ENCODE measurements around the gene ANKS3.

Gene ANKS3

GRCh38 chr16:4685292-4685691 is 48.8 kb downstream of the ANKS3 start:
- Histone ChIP-seq H3K4me3 (ENCODE audit: low read length) (no peak overlapping the region), H3K27me3 (ENCODE audit: low read depth, low read length) (no peaks in the 10 kb centered on the region), H3K79me2 (ENCODE audit: low read length) (no peaks in the 10 kb centered on the region), H4K20me1 (ENCODE audit: insufficient read depth, low read length) (no peaks in the 10 kb centered on the region), H3K4me2 (ENCODE audit: low read length) (no peak overlapping the region), H3K36me3 (replicated peaks; ENCODE audit: low read depth, low read length) (peaks cover 4% of the 10 kb centered on the region), H3K27ac (ENCODE audit: low read length) (no peak overlapping the region), H2AFZ (ENCODE audit: low read depth, low read length) (no peak overlapping the region), H3K9ac (ENCODE audit: low read length) (no peak overlapping the region), H3K9me3 (ENCODE audit: insufficient read depth, low read length) (no peaks in the 10 kb centered on the region), H3K4me1 (ENCODE audit: low read length) (no peaks in the 10 kb centered on the region)
- TF ChIP-seq, protein P1, sequence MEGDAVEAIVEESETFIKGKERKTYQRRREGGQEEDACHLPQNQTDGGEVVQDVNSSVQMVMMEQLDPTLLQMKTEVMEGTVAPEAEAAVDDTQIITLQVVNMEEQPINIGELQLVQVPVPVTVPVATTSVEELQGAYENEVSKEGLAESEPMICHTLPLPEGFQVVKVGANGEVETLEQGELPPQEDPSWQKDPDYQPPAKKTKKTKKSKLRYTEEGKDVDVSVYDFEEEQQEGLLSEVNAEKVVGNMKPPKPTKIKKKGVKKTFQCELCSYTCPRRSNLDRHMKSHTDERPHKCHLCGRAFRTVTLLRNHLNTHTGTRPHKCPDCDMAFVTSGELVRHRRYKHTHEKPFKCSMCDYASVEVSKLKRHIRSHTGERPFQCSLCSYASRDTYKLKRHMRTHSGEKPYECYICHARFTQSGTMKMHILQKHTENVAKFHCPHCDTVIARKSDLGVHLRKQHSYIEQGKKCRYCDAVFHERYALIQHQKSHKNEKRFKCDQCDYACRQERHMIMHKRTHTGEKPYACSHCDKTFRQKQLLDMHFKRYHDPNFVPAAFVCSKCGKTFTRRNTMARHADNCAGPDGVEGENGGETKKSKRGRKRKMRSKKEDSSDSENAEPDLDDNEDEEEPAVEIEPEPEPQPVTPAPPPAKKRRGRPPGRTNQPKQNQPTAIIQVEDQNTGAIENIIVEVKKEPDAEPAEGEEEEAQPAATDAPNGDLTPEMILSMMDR (IDR thresholded peaks at IDR 0.05; ENCODE audit: low read depth, low read length), result no peak
- TF ChIP-seq EZH2phosphoT487 (IDR thresholded peaks at IDR 0.05; ENCODE audit: low read depth), result no peak

DNA sequence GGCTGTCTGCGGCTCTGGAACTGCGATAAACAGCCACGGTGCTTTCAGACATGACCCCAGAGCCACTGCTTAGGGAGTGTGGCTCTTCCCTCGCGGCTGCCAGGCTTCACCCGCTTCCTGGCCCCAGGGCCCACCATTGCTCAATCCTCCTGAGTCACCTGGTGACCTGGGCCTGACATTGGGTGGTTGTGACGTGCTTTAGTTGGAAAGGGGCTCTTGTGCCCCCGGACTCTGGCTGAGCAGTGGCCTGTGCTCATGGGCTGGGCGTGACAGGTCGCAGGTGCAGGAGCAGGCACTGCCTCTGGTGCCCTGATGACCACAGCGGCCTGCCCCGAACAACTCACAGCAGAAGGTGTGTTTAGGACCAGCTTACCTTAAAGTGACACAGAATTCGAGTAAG is 49.3 kb downstream of the ANKS3 start:
- H3K9ac ChIP-seq (ENCODE audit: low read length), result no peak overlapping the region
- H3K27ac ChIP-seq (ENCODE audit: low read length), result no peak overlapping the region

GRCh38 chr16:4684058-4684715 is 49.9 kb downstream of the ANKS3 start:
- no peaks in the 10 kb centered on the region for H4K20me1 ChIP-seq (ENCODE audit: insufficient read depth, low read length)
- no peak overlapping the region for H3K27ac ChIP-seq (ENCODE audit: low read length)
- no peaks in the 10 kb centered on the region for H3K79me2 ChIP-seq (ENCODE audit: low read length)
- H3K4me1 ChIP-seq (ENCODE audit: low read length), result no peaks in the 10 kb centered on the region
- H3K36me3 ChIP-seq (replicated peaks; ENCODE audit: low read depth, low read length), result peaks cover 4% of the 10 kb centered on the region
- no peaks in the 10 kb centered on the region for H3K27me3 ChIP-seq (ENCODE audit: low read depth, low read length)
- H3K9ac ChIP-seq (ENCODE audit: low read length), result no peak overlapping the region
- no peak overlapping the region for H2AFZ ChIP-seq (ENCODE audit: low read depth, low read length)
- no peaks in the 10 kb centered on the region for H3K9me3 ChIP-seq (ENCODE audit: insufficient read depth, low read length)
- no peak for TF ChIP-seq EZH2phosphoT487 (IDR thresholded peaks at IDR 0.05; ENCODE audit: low read depth)
- TF ChIP-seq, protein P1 (IDR thresholded peaks at IDR 0.05; ENCODE audit: low read depth, low read length), result no peak
- no peak overlapping the region for H3K4me3 ChIP-seq (ENCODE audit: low read length)
- no peak overlapping the region for H3K4me2 ChIP-seq (ENCODE audit: low read length)

More for the DNA sequence above, 49.3 kb downstream of the ANKS3 start:
- H3K4me1 ChIP-seq (ENCODE audit: low read length), result no peaks in the 10 kb centered on the region
- H3K9me3 ChIP-seq (ENCODE audit: insufficient read depth, low read length), result no peaks in the 10 kb centered on the region
- H3K4me3 ChIP-seq (ENCODE audit: low read length), result no peak overlapping the region
- H4K20me1 ChIP-seq (ENCODE audit: insufficient read depth, low read length), result no peaks in the 10 kb centered on the region
- H3K27me3 ChIP-seq (ENCODE audit: low read depth, low read length), result no peaks in the 10 kb centered on the region
- no peaks in the 10 kb centered on the region for H3K79me2 ChIP-seq (ENCODE audit: low read length)
- peaks cover 4% of the 10 kb centered on the region for H3K36me3 ChIP-seq (replicated peaks; ENCODE audit: low read depth, low read length)
- no peak overlapping the region for H2AFZ ChIP-seq (ENCODE audit: low read depth, low read length)
- TF ChIP-seq, protein P1 (IDR thresholded peaks at IDR 0.05; ENCODE audit: low read depth, low read length), result no peak
- no peak for TF ChIP-seq EZH2phosphoT487 (IDR thresholded peaks at IDR 0.05; ENCODE audit: low read depth)
- H3K4me2 ChIP-seq (ENCODE audit: low read length), result no peak overlapping the region

DNA sequence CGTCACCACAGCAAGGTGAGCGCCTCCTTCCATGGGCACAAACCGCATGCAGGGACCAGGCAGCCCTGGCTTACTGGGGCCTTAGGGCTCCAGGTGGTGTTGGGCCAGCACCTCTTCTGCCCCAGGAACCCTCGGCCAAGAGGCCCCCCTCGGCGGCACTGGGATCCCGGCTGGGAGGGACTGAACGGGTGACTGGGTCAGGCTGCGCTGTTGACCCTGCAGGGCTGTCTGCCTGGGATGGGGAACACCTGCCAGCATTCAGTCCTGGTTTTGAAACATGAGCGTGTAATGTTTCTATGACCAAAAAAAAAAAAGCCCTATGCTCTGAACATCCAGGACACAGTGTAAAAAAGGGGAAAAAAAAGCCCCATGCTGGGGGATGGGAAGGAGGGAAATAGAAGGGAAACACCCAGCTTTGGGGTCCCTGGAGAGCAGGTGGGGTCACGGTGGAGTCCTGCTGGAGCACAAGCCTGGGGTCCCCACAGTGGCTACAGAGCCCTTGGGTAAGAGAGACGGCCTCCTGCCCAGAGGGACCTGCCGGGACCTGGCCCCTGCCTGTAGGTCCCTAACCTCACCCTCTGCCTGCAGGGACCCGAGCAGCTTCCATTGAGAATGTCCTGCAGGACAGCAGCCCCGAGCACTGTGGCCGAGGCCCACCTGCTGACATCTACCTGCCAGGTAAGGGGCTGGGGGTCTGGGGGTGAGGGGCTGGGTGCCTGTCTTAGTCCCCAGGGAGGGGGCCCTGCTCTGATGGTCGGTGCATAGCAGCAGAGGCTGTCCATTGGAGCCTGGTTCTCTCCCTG is 50.6 kb downstream of the ANKS3 start:
- no peaks in the 10 kb centered on the region for H3K4me1 ChIP-seq (ENCODE audit: low read length)
- no peaks in the 10 kb centered on the region for H4K20me1 ChIP-seq (ENCODE audit: insufficient read depth, low read length)
- H3K9me3 ChIP-seq (ENCODE audit: insufficient read depth, low read length), result no peaks in the 10 kb centered on the region
- no peak overlapping the region for H3K4me2 ChIP-seq (ENCODE audit: low read length)
- peaks cover 4% of the 10 kb centered on the region for H3K36me3 ChIP-seq (replicated peaks; ENCODE audit: low read depth, low read length)
- no peak overlapping the region for H3K9ac ChIP-seq (ENCODE audit: low read length)
- no peaks in the 10 kb centered on the region for H3K27me3 ChIP-seq (ENCODE audit: low read depth, low read length)
- no peak overlapping the region for H3K4me3 ChIP-seq (ENCODE audit: low read length)
- no peak for TF ChIP-seq EZH2phosphoT487 (IDR thresholded peaks at IDR 0.05; ENCODE audit: low read depth)
- TF ChIP-seq, protein P1 (IDR thresholded peaks at IDR 0.05; ENCODE audit: low read depth, low read length), result no peak
- H3K79me2 ChIP-seq (ENCODE audit: low read length), result no peaks in the 10 kb centered on the region
- H2AFZ ChIP-seq (ENCODE audit: low read depth, low read length), result no peak overlapping the region
- H3K27ac ChIP-seq (ENCODE audit: low read length), result no peak overlapping the region

Data from OCI-LY3 (cell line).